ENCODE data around the gene THAP8. TPM values are rescaled to one million over a fixed set of nuclear protein-coding genes. Genes with fewer than 3 reads are reported as not detected.

THAP8 gene
- total RNA-seq, 1 experiment from 2014 or later, result 4.0 TPM

- DNase-seq (ENCODE audit: unreplicated experiment), result no peak
- Mint-ChIP-seq H3K27ac (ENCODE audit: low read depth, unreplicated experiment) (no peak overlapping the region), H3K4me3 (ENCODE audit: unreplicated experiment) (no peak overlapping the region), H3K9me3 (ENCODE audit: unreplicated experiment) (no peaks in the 10 kb centered on the region), H3K36me3 (ENCODE audit: insufficient read depth, unreplicated experiment) (peaks cover 11% of the 10 kb centered on the region), H3K27me3 (ENCODE audit: insufficient read depth, unreplicated experiment) (no peaks in the 10 kb centered on the region), H3K4me1 (ENCODE audit: insufficient read depth, unreplicated experiment) (peaks cover 5% of the 10 kb centered on the region)
- intact Hi-C loops (cut with micrococcal nuclease), result no loop called here
- POLR2A ChIA-PET, result interaction anchor here (0.6 to 0.8 kb wide), 2 partner anchors 72 to 1844 kb away, joined by 3 to 4 read pairs; partner anchors contain the start of gene ALKBH6
- CTCF ChIA-PET, result interaction anchor here (0.5 kb wide), 1 partner anchor 48 kb away, joined by 3 read pairs; no protein-coding TSS in a partner anchor
- TF ChIP-seq CTCF (IDR thresholded peaks at IDR 0.05; ENCODE audit: unreplicated experiment), result no peak
- BruUV-seq (replicated peaks), result no TSS peak
Measured at GRCh38 chr19:36086326-36086725, 32.2 kb upstream of the THAP8 start.

- no peak overlapping the region for H3K4me3 Mint-ChIP-seq (ENCODE audit: unreplicated experiment)
- H3K36me3 Mint-ChIP-seq (ENCODE audit: insufficient read depth, unreplicated experiment), result peaks cover 11% of the 10 kb centered on the region
- no peak for TF ChIP-seq CTCF (IDR thresholded peaks at IDR 0.05; ENCODE audit: unreplicated experiment)
- H3K9me3 Mint-ChIP-seq (ENCODE audit: unreplicated experiment), result no peaks in the 10 kb centered on the region
- BruUV-seq (replicated peaks), result no TSS peak
- intact Hi-C loops (cut with micrococcal nuclease), result no loop called here
- no peaks in the 10 kb centered on the region for H3K27me3 Mint-ChIP-seq (ENCODE audit: insufficient read depth, unreplicated experiment)
- ChIA-PET POLR2A (no interaction called here), CTCF (interaction anchor here (0.5 to 1.5 kb wide), 2 partner anchors 31 to 43 kb away, joined by 3 to 6 read pairs; partner anchors contain the start of gene THAP8)
- H3K27ac Mint-ChIP-seq (ENCODE audit: low read depth, unreplicated experiment), result no peak overlapping the region
- no peak for DNase-seq (ENCODE audit: unreplicated experiment)
- peaks cover 5% of the 10 kb centered on the region for H3K4me1 Mint-ChIP-seq (ENCODE audit: insufficient read depth, unreplicated experiment)
Measured at GRCh38 chr19:36084231-36085009, 30.3 kb upstream of the THAP8 start.

- Mint-ChIP-seq H3K4me3 (ENCODE audit: unreplicated experiment) (no peak overlapping the region), H3K4me1 (ENCODE audit: insufficient read depth, unreplicated experiment) (peaks cover 5% of the 10 kb centered on the region), H3K36me3 (ENCODE audit: insufficient read depth, unreplicated experiment) (peaks cover 16% of the 10 kb centered on the region), H3K9me3 (ENCODE audit: unreplicated experiment) (no peaks in the 10 kb centered on the region), H3K27me3 (ENCODE audit: insufficient read depth, unreplicated experiment) (no peaks in the 10 kb centered on the region), H3K27ac (ENCODE audit: low read depth, unreplicated experiment) (no peak overlapping the region)
- no TSS peak for BruUV-seq (replicated peaks)
- no peak for TF ChIP-seq CTCF (IDR thresholded peaks at IDR 0.05; ENCODE audit: unreplicated experiment)
- intact Hi-C loops (cut with micrococcal nuclease), result no loop called here
- no peak for DNase-seq (ENCODE audit: unreplicated experiment)
- CTCF ChIA-PET, result interaction anchor here (1.1 to 1.5 kb wide), 2 partner anchors 22 to 29 kb away, joined by 3 to 6 read pairs; partner anchors contain the start of gene THAP8
- POLR2A ChIA-PET, result interaction anchor here (0.7 kb wide), 1 partner anchor 21 kb away, joined by 3 read pairs; no protein-coding TSS in a partner anchor
Measured at GRCh38 chr19:36082916-36083315, 28.8 kb upstream of the THAP8 start.

- H3K4me1 Mint-ChIP-seq (ENCODE audit: insufficient read depth, unreplicated experiment), result peaks cover 5% of the 10 kb centered on the region
- no peaks in the 10 kb centered on the region for H3K27me3 Mint-ChIP-seq (ENCODE audit: insufficient read depth, unreplicated experiment)
- intact Hi-C loops (cut with micrococcal nuclease), result no loop called here
- DNase-seq (ENCODE audit: unreplicated experiment), result no peak
- no TSS peak for BruUV-seq (replicated peaks)
- no peak overlapping the region for H3K4me3 Mint-ChIP-seq (ENCODE audit: unreplicated experiment)
- ChIA-PET CTCF (no interaction called here), POLR2A (no interaction called here)
- no peak overlapping the region for H3K27ac Mint-ChIP-seq (ENCODE audit: low read depth, unreplicated experiment)
- peaks cover 23% of the 10 kb centered on the region for H3K36me3 Mint-ChIP-seq (ENCODE audit: insufficient read depth, unreplicated experiment)
- TF ChIP-seq CTCF (IDR thresholded peaks at IDR 0.05; ENCODE audit: unreplicated experiment), result no peak
- no peaks in the 10 kb centered on the region for H3K9me3 Mint-ChIP-seq (ENCODE audit: unreplicated experiment)
Measured at GRCh38 chr19:36081894-36082293, 27.8 kb upstream of the THAP8 start.

Data from MCF 10A (cell line).